Testis (tissue), 3 donors: ENCODE data around the gene TIPARP. TPM values are rescaled to one million over a fixed set of nuclear protein-coding genes. Genes with fewer than 3 reads are reported as not detected.

Experiments
- DNase-seq: peaks from one replicate; pipeline ENCODE4 v3.0.0-alpha.2; 2019
- H3K27ac ChIP-seq, 2 donors: fragments of 200-600 bp; sonication (generic); one replicate each; pipeline ENCODE4 v1.5.1; 2019
- H3K27me3 ChIP-seq: fragments of 200-600 bp; sonication (generic); one replicate; pipeline ENCODE4 v1.5.1; 2019
- H3K36me3 ChIP-seq: fragments of 200-600 bp; sonication (generic); one replicate; pipeline ENCODE4 v1.5.1; 2017; ENCODE audit warnings: low read depth; ENCODE audit errors: missing control alignments
- H3K4me1 ChIP-seq: fragments of 200-600 bp; sonication (generic); one replicate; pipeline ENCODE4 v1.5.1; 2019
- H3K4me3 ChIP-seq, 2 donors: fragments of 200-600 bp; sonication (generic); one replicate each; pipeline ENCODE4 v1.5.1; 2017 to 2019
- H3K9me3 ChIP-seq: fragments of 200-600 bp; sonication (generic); one replicate; pipeline ENCODE4 v1.5.1; 2017
- POLR2A ChIP-seq: fragments of 450-650 bp; IDR thresholded peaks from one replicate; pipeline ENCODE4 v1.6.1; 2017; ENCODE audit warnings: antibody characterized with exemption, mild to moderate bottlenecking, moderate library complexity
- WGBS, 2 donors: methylation state at CpG; one replicate each; pipeline ENCODE4 v1.1.5; 2018; 5-methylcytosine and 5-hydroxymethylcytosine counted together
- intact Hi-C: fragments of 100-400 bp; cut with DNase I; formaldehyde crosslinking; loops from one replicate; pipeline ENCODE4 v1.15.1; 2023; ENCODE audit warnings: low total_unique reads
- polyA plus RNA-seq: library from polyadenylated mRNA; stranded (reverse); fragments of 350-450 nt; fragmentation: Illumina TruSeq; extraction: RNeasy Lipid Tissue Mini Kit (QIAGEN cat#74804); gene quantifications from one replicate; pipeline ENCODE4 v1.2.3, GENCODE V29; 2014; ENCODE audit warnings: low read depth, low replicate concordance; ENCODE audit not compliant: insufficient read depth
- total RNA-seq, 2 donors: library from RNA; depleted of rRNA; stranded (reverse); fragments of >200 nt; gene quantifications; one replicate each; pipeline ENCODE4 v1.2.3, GENCODE V29; 2016
- TF ChIP-seq, protein P1 (sequence below), 3 experiments: fragments of 450-650 bp in 2 of 3; fragments of 200-600 bp in 1 of 3; sonication (generic) in 1 of 3; IDR thresholded peaks; one replicate each; pipeline ENCODE4 v1.5.1; 2016 to 2019; ENCODE audit warnings: antibody characterized with exemption in 3 of 3, mild to moderate bottlenecking in 2 of 3, moderate library complexity in 1 of 3

The TIPARP gene
- total and polyA plus RNA-seq, 3 donors from 2014 or later, result 67.2 to 115 (median 70.7) TPM

DNA sequence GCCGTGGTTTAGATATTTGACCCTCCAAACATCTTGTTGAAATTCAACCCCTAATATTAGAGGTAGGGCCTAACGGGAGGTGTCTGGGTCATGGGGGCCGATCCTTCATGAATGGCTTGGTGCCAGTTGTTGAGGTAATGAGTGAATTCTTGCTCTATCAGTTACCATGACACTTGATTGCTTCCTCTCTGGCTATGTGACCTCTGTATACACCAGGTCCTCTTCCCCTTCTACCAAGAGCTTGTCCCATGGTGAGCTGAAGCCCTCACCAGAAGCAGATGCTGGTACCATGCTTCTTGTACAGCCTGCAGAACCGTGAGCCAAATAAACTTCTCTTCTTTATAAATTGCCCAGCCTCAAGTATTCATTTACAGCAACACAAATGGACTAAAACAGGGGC is 41.8 kb upstream of the TIPARP start:
- DNase-seq, result no peak
- WGBS, 2 donors, result 81 to 92% methylated on average over 4 of the region's 4 CpGs
- Histone ChIP-seq H3K36me3 (no peaks in the 10 kb centered on the region), H3K4me3 (no peak overlapping the region), H3K9me3 (no peaks in the 10 kb centered on the region), H3K4me1 (peaks cover 24% of the 10 kb centered on the region), H3K27me3 (no peaks in the 10 kb centered on the region), H3K27ac (peak overlapping the region; percentile 85 to 89)
- TF ChIP-seq POLR2A, result no peak
- TF ChIP-seq, protein P1, sequence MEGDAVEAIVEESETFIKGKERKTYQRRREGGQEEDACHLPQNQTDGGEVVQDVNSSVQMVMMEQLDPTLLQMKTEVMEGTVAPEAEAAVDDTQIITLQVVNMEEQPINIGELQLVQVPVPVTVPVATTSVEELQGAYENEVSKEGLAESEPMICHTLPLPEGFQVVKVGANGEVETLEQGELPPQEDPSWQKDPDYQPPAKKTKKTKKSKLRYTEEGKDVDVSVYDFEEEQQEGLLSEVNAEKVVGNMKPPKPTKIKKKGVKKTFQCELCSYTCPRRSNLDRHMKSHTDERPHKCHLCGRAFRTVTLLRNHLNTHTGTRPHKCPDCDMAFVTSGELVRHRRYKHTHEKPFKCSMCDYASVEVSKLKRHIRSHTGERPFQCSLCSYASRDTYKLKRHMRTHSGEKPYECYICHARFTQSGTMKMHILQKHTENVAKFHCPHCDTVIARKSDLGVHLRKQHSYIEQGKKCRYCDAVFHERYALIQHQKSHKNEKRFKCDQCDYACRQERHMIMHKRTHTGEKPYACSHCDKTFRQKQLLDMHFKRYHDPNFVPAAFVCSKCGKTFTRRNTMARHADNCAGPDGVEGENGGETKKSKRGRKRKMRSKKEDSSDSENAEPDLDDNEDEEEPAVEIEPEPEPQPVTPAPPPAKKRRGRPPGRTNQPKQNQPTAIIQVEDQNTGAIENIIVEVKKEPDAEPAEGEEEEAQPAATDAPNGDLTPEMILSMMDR (IDR thresholded peaks at IDR 0.05), result no peak
- intact Hi-C loops, result no loop called here

DNA sequence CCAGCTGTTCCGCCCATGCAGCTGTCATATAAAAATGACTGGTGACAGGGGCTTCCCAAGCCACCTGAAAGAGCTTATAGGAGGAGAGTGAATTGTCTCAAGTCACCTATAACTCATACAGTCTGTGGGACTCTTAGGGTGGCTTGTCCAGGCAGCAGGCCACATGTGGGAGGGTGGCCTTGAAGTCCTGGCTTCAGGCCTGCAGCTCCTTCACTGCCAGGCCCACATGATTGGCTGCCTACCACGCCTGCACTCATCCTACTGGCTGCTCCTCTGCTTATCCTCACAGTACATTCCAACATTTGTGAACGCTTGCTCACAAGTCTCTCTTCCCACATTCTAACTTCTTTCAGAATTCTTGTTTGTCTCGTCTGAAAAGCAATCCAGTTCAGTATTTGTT is 41.1 kb upstream of the TIPARP start:
- peak; percentile 95 for DNase-seq
- Histone ChIP-seq H3K27ac (peak overlapping the region; percentile 85 to 89), H3K4me3 (no peak overlapping the region), H3K4me1 (peaks cover 24% of the 10 kb centered on the region), H3K27me3 (no peaks in the 10 kb centered on the region), H3K36me3 (no peaks in the 10 kb centered on the region), H3K9me3 (no peaks in the 10 kb centered on the region)
- intact Hi-C loops, result no loop called here
- TF ChIP-seq POLR2A, result no peak
- TF ChIP-seq, protein P1 (IDR thresholded peaks at IDR 0.05), result no peak
- WGBS, 2 donors, result 38 to 56% methylated on average over 4 of the region's 4 CpGs

DNA sequence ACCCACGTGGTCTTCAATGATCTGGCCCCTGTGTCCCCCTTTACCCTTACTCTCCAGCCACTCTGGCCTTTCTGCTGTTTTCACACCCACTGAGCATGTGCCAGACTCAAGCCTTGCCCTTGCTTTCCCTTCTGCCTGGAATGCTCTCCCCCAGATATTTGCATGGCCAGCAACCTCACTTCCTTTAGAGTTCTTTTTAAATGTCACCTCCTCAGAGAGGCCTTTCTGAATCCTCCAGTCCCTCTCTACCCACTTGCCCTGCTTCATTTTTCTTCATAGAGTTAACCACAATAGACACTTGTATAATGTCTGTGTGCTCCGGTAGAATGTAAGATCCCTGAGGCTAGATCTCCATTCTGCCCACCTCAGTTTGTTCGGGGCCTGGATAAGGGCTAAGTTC is 39.4 kb upstream of the TIPARP start:
- TF ChIP-seq, protein P1 (IDR thresholded peaks at IDR 0.05), result no peak
- TF ChIP-seq POLR2A, result no peak
- Histone ChIP-seq H3K4me1 (peaks cover 24% of the 10 kb centered on the region), H3K4me3 (no peak overlapping the region), H3K36me3 (no peaks in the 10 kb centered on the region), H3K27ac (peak overlapping the region; percentile 85 to 89), H3K9me3 (no peaks in the 10 kb centered on the region), H3K27me3 (no peaks in the 10 kb centered on the region)
- intact Hi-C loops, result no loop called here
- 92 to 93% methylated on average over 3 of the region's 3 CpGs for WGBS, 2 donors
- no peak for DNase-seq

DNA sequence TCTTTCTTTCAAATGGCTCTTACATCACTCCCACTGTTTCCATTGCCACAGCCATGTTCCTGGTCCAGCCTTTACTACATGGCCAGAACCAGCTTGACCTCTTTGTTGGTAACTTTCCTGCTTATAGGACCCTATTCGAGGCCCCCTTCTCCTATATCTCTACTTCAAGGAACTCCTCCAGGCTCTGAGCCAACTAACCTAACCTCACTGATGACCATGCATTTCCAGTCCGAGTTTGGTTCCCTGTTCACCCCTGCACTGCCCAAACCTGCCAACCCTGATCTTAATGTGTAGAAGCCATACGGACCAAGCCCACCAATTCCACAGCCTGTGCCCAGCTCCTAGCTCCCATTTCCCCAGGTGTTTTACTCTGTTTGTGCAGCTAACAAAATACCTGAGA is 38.4 kb upstream of the TIPARP start:
- Histone ChIP-seq H3K4me3 (no peak overlapping the region), H3K36me3 (no peaks in the 10 kb centered on the region), H3K27me3 (no peaks in the 10 kb centered on the region), H3K27ac (no peak overlapping the region), H3K9me3 (no peaks in the 10 kb centered on the region), H3K4me1 (peaks cover 24% of the 10 kb centered on the region)
- 70 to 74% methylated on average over 3 of the region's 3 CpGs for WGBS, 2 donors
- intact Hi-C loops, result no loop called here
- DNase-seq, result no peak
- no peak for TF ChIP-seq POLR2A
- TF ChIP-seq, protein P1 (IDR thresholded peaks at IDR 0.05), result no peak

DNA sequence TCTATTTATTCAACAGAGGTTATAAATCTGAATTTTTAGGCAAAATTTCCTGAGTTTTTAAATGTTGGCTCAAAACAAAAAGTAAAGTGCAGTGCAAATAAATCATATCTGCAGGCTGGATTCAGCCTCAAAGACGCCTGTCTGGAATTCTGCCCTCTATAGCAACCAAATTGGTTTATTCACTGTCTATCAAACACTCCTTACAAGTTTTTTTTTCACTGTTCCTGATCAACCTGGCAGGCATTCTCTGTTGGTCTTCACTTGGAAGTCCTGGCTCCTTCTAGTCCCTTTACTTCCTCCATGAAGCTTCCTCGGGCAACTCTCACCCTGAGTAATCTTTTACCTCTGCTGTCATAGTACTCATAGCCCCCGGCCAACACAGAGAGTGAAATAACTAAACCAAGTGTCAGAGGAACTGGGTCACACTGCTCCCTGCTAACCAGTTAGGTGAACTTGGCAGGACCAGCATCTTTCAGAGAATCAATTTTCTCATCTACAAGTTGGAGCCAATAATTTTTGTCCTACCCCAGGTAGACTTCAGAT is 36.8 kb upstream of the TIPARP start:
- H3K4me1 ChIP-seq, result peaks cover 24% of the 10 kb centered on the region
- no peak overlapping the region for H3K27ac ChIP-seq
- H3K27me3 ChIP-seq, result no peaks in the 10 kb centered on the region
- intact Hi-C loops, result no loop called here
- 63 to 79% methylated on average over 3 of the region's 3 CpGs for WGBS, 2 donors
- H3K36me3 ChIP-seq, result no peaks in the 10 kb centered on the region
- no peak overlapping the region for H3K4me3 ChIP-seq
- DNase-seq, result no peak
- no peaks in the 10 kb centered on the region for H3K9me3 ChIP-seq
- TF ChIP-seq, protein P1 (IDR thresholded peaks at IDR 0.05), result no peak
- no peak for TF ChIP-seq POLR2A
